GM19372 (cell line): ENCODE measurements around the gene WFDC1.

Experiments used
- ATAC-seq: cut with Tn5 transposase; IDR thresholded peaks from one replicate; pipeline ENCODE4 v1.9.1; 2021; ENCODE audit warnings: mild to moderate bottlenecking, low read depth, moderate library complexity; ENCODE audit not compliant: unreplicated experiment

The WFDC1 gene

GRCh38 chr16:84271866-84272265, 22.8 kb upstream of the WFDC1 start:
- ATAC-seq = no peak

GRCh38 chr16:84272740-84273320, 21.8 kb upstream of the WFDC1 start:
- ATAC-seq = no peak

- ATAC-seq = no peak
Measured at GRCh38 chr16:84274515-84274914, 20.2 kb upstream of the WFDC1 start.

- no peak for ATAC-seq
Measured at GRCh38 chr16:84275585-84276151, 19.0 kb upstream of the WFDC1 start.

- ATAC-seq = no peak
Measured at GRCh38 chr16:84277244-84277823, 17.3 kb upstream of the WFDC1 start.

- no peak for ATAC-seq
Measured at GRCh38 chr16:84278333-84278732, 16.3 kb upstream of the WFDC1 start.

- ATAC-seq = no peak
Measured at GRCh38 chr16:84278968-84279367, 15.7 kb upstream of the WFDC1 start.

- no peak for ATAC-seq
Measured at GRCh38 chr16:84279881-84280280, 14.8 kb upstream of the WFDC1 start.

- no peak for ATAC-seq
Measured at GRCh38 chr16:84281074-84281473, 13.6 kb upstream of the WFDC1 start.

- no peak for ATAC-seq
Measured at GRCh38 chr16:84282533-84282932, 12.1 kb upstream of the WFDC1 start.

GRCh38 chr16:84283314-84284153, 11.1 kb upstream of the WFDC1 start:
- no peak for ATAC-seq

- ATAC-seq = no peak
Measured at GRCh38 chr16:84284154-84284722, 10.4 kb upstream of the WFDC1 start.

- ATAC-seq = no peak
Measured at GRCh38 chr16:84286578-84287240, 8.0 kb upstream of the WFDC1 start.

GRCh38 chr16:84288902-84289301, 5.8 kb upstream of the WFDC1 start:
- ATAC-seq = no peak

- ATAC-seq = no peak
Measured at GRCh38 chr16:84291226-84291625, 3.5 kb upstream of the WFDC1 start.

- ATAC-seq = no peak
Measured at GRCh38 chr16:84292011-84292410, 2.7 kb upstream of the WFDC1 start.

GRCh38 chr16:84293406-84293805, 1.3 kb upstream of the WFDC1 start:
- ATAC-seq = no peak

- ATAC-seq = no peak
Measured at GRCh38 chr16:84294117-84294516, 561 bp upstream of the WFDC1 start.

GRCh38 chr16:84295203-84295860, 654 bp downstream of the WFDC1 start:
- ATAC-seq = no peak

- no peak for ATAC-seq
Measured at GRCh38 chr16:84298376-84298899, 3.8 kb downstream of the WFDC1 start.
